Astrocyte (in vitro differentiated cells and primary cell): Measurements from ENCODE around the gene CIB4. TPM values are rescaled to one million over a fixed set of nuclear protein-coding genes. Genes with fewer than 3 reads are reported as not detected.
A peak's percentile ranks its signal among the peaks of the same experiment; 100 is the strongest.

Experiments
- DNase-seq: peaks from one replicate; pipeline ENCODE4 v3.0.0-alpha.2; 2010; ENCODE audit warnings: low read depth
- FAIRE-seq: peaks from 2 replicates; lab custom pipeline; 2011; peaks lifted over from hg19 to GRCh38; lab: Jason Lieb, UNC
- H2AFZ ChIP-seq: 2 replicates; pipeline ENCODE4 v1.6.0; 2012; ENCODE audit warnings: low read depth, low read length, inconsistent platforms
- H3K27ac ChIP-seq: 2 replicates; pipeline ENCODE4 v1.5.1; 2011; ENCODE audit warnings: low read depth, low read length, inconsistent platforms
- H3K27me3 ChIP-seq: 2 replicates; pipeline ENCODE4 v1.6.0; 2011; ENCODE audit warnings: low read length, inconsistent platforms; ENCODE audit not compliant: insufficient read depth
- H3K36me3 ChIP-seq: 2 replicates; pipeline ENCODE4 v1.5.1; 2011; ENCODE audit warnings: low read length, inconsistent platforms; ENCODE audit not compliant: insufficient read depth
- H3K4me1 ChIP-seq: 2 replicates; pipeline ENCODE4 v1.5.1; 2011; ENCODE audit warnings: low read length, inconsistent platforms; ENCODE audit not compliant: insufficient read depth
- H3K4me2 ChIP-seq: 2 replicates; pipeline ENCODE4 v1.6.0; 2012; ENCODE audit warnings: low read length, inconsistent platforms
- H3K4me3 ChIP-seq: 2 replicates; pipeline ENCODE4 v1.5.1; 2011; ENCODE audit warnings: low read depth, mild to moderate bottlenecking, low read length, inconsistent platforms; ENCODE audit not compliant: insufficient read depth
- H3K79me2 ChIP-seq: 2 replicates; pipeline ENCODE4 v1.6.0; 2012; ENCODE audit warnings: mild to moderate bottlenecking, low read length, inconsistent platforms; ENCODE audit not compliant: insufficient read depth
- H3K9ac ChIP-seq: 2 replicates; pipeline ENCODE4 v1.6.0; 2012; ENCODE audit warnings: mild to moderate bottlenecking, low read length, inconsistent platforms
- H3K9me3 ChIP-seq: 2 replicates; pipeline ENCODE4 v1.5.1; 2012; ENCODE audit warnings: low read depth, mild to moderate bottlenecking, low read length, inconsistent platforms; ENCODE audit not compliant: insufficient read depth
- H4K20me1 ChIP-seq: 2 replicates; pipeline ENCODE4 v1.6.0; 2012; ENCODE audit warnings: low read length, inconsistent platforms; ENCODE audit not compliant: insufficient read depth
- H3K27ac Mint-ChIP-seq: one replicate; pipeline ENCODE4 v1.8.0; 2021; ENCODE audit warnings: mild to moderate bottlenecking, mixed read lengths; ENCODE audit not compliant: unreplicated experiment
- H3K27me3 Mint-ChIP-seq: one replicate; pipeline ENCODE4 v1.8.0; 2021; ENCODE audit warnings: low read depth, mixed read lengths; ENCODE audit not compliant: unreplicated experiment
- H3K36me3 Mint-ChIP-seq: one replicate; pipeline ENCODE4 v1.8.0; 2021; ENCODE audit warnings: low read depth, mixed read lengths; ENCODE audit not compliant: unreplicated experiment
- H3K4me1 Mint-ChIP-seq: one replicate; pipeline ENCODE4 v1.8.0; 2021; ENCODE audit warnings: low read depth, mixed read lengths; ENCODE audit not compliant: unreplicated experiment
- H3K4me3 Mint-ChIP-seq: one replicate; pipeline ENCODE4 v1.8.0; 2021; ENCODE audit warnings: mild to moderate bottlenecking, moderate library complexity, mixed read lengths; ENCODE audit not compliant: unreplicated experiment
- H3K9me3 Mint-ChIP-seq: one replicate; pipeline ENCODE4 v1.8.0; 2021; ENCODE audit warnings: mild to moderate bottlenecking, mixed read lengths; ENCODE audit not compliant: unreplicated experiment
- CTCF ChIP-seq: IDR thresholded peaks from 2 replicates; pipeline ENCODE4 v1.5.1; 2011; ENCODE audit warnings: low read depth, mild to moderate bottlenecking, inconsistent platforms, low read length, moderate library complexity; ENCODE audit not compliant: insufficient read depth
- EZH2 ChIP-seq: IDR thresholded peaks from 2 replicates; pipeline ENCODE4 v1.6.1; 2012; ENCODE audit warnings: mild to moderate bottlenecking, low read length, inconsistent platforms; ENCODE audit not compliant: insufficient read depth
- total RNA-seq: library from RNA; stranded (reverse); gene quantifications from 2 replicates; pipeline ENCODE4 v1.2.1, GENCODE V29; 2021

CIB4 gene
- total RNA-seq, 1 donor from 2014 or later = not detected

DNA sequence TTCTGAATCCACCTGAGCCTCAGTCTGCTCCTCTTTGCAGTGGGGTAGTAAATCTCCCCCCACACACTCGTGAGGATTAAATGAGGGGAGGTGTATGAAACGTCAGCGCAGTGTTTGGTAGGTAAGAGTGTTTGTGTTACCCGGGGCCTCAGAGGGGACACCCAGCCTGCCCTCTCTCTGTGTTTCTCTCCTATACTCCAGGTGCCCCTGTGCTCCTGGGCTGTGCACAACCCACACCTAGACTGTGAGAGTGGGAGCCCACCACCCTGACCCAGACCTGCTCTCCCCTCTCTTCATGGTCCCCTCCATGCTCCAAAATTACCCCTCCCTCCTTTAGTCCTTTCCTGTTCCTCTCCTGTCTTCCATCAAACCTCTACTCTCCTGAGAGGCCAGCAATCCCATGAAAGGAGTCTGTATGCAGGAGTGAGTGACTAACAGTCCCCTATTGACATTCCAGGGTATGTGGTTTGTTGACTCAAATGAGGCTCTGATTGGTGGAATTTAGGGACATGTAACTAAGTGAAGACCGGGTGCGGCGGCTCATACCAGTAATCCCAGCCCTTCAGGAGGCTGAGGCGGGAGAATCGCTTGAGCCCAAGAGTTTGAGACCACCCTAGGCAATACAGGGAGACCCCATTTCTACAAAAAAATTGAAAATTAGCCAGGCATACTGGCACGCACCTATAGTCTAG, 10.4 kb downstream of the CIB4 start:
- H3K4me2 ChIP-seq = peak overlapping the region; percentile 27
- DNase-seq (peak; percentile 36), FAIRE-seq (peak; percentile 73)
- H3K79me2 ChIP-seq = no peaks in the 10 kb centered on the region
- Mint-ChIP-seq H3K27me3 (peaks cover 31% of the 10 kb centered on the region), H3K27ac (peak overlapping the region; percentile 23), H3K36me3 (no peaks in the 10 kb centered on the region), H3K4me3 (peak overlapping the region; percentile 9), H3K9me3 (no peaks in the 10 kb centered on the region), H3K4me1 (peaks cover 13% of the 10 kb centered on the region)
- H3K27ac ChIP-seq = no peak overlapping the region
- no peaks in the 10 kb centered on the region for H3K9me3 ChIP-seq
- no peaks in the 10 kb centered on the region for H3K36me3 ChIP-seq
- no peak overlapping the region for H3K9ac ChIP-seq
- peaks cover 6% of the 10 kb centered on the region for H3K4me1 ChIP-seq
- H2AFZ ChIP-seq = no peak overlapping the region
- no peaks in the 10 kb centered on the region for H4K20me1 ChIP-seq
- peaks cover 7% of the 10 kb centered on the region for H3K27me3 ChIP-seq
- TF ChIP-seq EZH2 (no peak), CTCF (no peak)
- no peak overlapping the region for H3K4me3 ChIP-seq

GRCh38 chr2:26630235-26630634, 10.9 kb downstream of the CIB4 start:
- H3K27ac ChIP-seq = no peak overlapping the region
- FAIRE-seq (no peak), DNase-seq (no peak)
- H3K79me2 ChIP-seq = no peaks in the 10 kb centered on the region
- no peaks in the 10 kb centered on the region for H3K9me3 ChIP-seq
- no peak overlapping the region for H3K4me3 ChIP-seq
- peaks cover 6% of the 10 kb centered on the region for H3K4me1 ChIP-seq
- peaks cover 13% of the 10 kb centered on the region for H3K4me1 Mint-ChIP-seq
- H3K4me2 ChIP-seq = no peak overlapping the region
- H3K9ac ChIP-seq = no peak overlapping the region
- H3K4me3 Mint-ChIP-seq = no peak overlapping the region
- H4K20me1 ChIP-seq = no peaks in the 10 kb centered on the region
- H3K27ac Mint-ChIP-seq = peak overlapping the region; percentile 23
- peaks cover 26% of the 10 kb centered on the region for H3K27me3 Mint-ChIP-seq
- no peaks in the 10 kb centered on the region for H3K36me3 Mint-ChIP-seq
- no peaks in the 10 kb centered on the region for H3K9me3 Mint-ChIP-seq
- TF ChIP-seq CTCF = no peak
- H2AFZ ChIP-seq = no peak overlapping the region
- no peaks in the 10 kb centered on the region for H3K36me3 ChIP-seq
- H3K27me3 ChIP-seq = peaks cover 7% of the 10 kb centered on the region

DNA sequence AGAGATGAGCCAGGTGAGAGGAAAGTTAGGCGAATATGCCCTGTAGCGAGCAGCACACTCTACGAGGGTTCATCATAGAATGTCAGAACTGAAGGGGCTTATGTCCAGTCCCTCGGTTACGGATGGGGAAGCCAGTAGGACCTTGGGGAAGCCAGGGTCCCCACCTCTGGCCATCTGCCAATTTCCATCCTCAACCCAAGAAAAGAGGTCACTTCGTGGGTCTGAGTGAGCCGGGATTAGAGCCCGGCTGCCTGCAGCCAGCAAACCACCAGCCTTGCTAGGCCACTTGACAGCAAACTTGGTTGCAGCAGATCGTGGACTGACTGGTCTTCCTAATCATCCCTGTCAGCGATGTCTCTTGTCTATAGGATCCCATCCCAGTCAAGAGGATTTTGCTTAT, 11.4 kb downstream of the CIB4 start:
- no peak for TF ChIP-seq EZH2
- no peak for TF ChIP-seq CTCF
- Histone ChIP-seq H3K79me2 (no peaks in the 10 kb centered on the region), H2AFZ (no peak overlapping the region), H3K27ac (no peak overlapping the region), H3K9ac (no peak overlapping the region), H3K9me3 (no peaks in the 10 kb centered on the region), H3K27me3 (peaks cover 7% of the 10 kb centered on the region), H3K4me2 (no peak overlapping the region), H3K4me3 (no peak overlapping the region), H3K36me3 (no peaks in the 10 kb centered on the region), H4K20me1 (no peaks in the 10 kb centered on the region), H3K4me1 (peaks cover 6% of the 10 kb centered on the region)
- FAIRE-seq (no peak), DNase-seq (no peak)
- Mint-ChIP-seq H3K4me1 (peaks cover 13% of the 10 kb centered on the region), H3K4me3 (no peak overlapping the region), H3K9me3 (no peaks in the 10 kb centered on the region), H3K36me3 (no peaks in the 10 kb centered on the region), H3K27ac (no peak overlapping the region), H3K27me3 (peaks cover 22% of the 10 kb centered on the region)
